ENCODE measurements around the gene CBY3.
"Not testable (repeated sequence)": the region's sequence is repeated elsewhere in the genome, so short reads cannot be mapped to it uniquely, and the experiment has no call there.

GRCh38 chr5:179653135-179653534, 27.7 kb downstream of the CBY3 start:
- not testable (repeated sequence) for TF ChIP-seq EZH2, CTCF (IDR thresholded peaks at IDR 0.05)
